Liver (tissue), 9 donors: ENCODE data around the gene ANKRD6. TPM values are rescaled to one million over a fixed set of nuclear protein-coding genes. Genes with fewer than 3 reads are reported as not detected.

Source experiments
- DNase-seq: peaks from one replicate; pipeline ENCODE4 v3.0.0-alpha.2; 2017; ENCODE audit warnings: low spot score
- H3K27ac ChIP-seq, 2 donors: one replicate each; pipeline ENCODE4 v1.7.0; 2013; ENCODE audit warnings: inconsistent platforms in 2 of 2, low read length in 2 of 2, control low read depth in 1 of 2, low read depth in 1 of 2, mild to moderate bottlenecking in 1 of 2
- H3K27me3 ChIP-seq, 4 donors: one replicate each; pipeline versions ENCODE4 v1.6.1 to v1.7.0; 2013; ENCODE audit warnings: low read length in 3 of 4, inconsistent platforms in 1 of 4, mild to moderate bottlenecking in 1 of 4, moderate library complexity in 1 of 4; ENCODE audit not compliant: control insufficient read depth in 4 of 4, insufficient read depth in 4 of 4
- H3K36me3 ChIP-seq, 4 donors: one replicate each; pipeline versions ENCODE4 v1.6.1 to v1.7.0; 2013; ENCODE audit warnings: low read length in 3 of 4, mild to moderate bottlenecking in 3 of 4, low read depth in 1 of 4, moderate library complexity in 1 of 4; ENCODE audit not compliant: control insufficient read depth in 4 of 4, insufficient read depth in 3 of 4
- H3K4me1 ChIP-seq, 4 donors: one replicate each; pipeline versions ENCODE4 v1.6.1 to v1.7.0; 2013; ENCODE audit warnings: low read length in 3 of 4, mild to moderate bottlenecking in 3 of 4, moderate library complexity in 1 of 4; ENCODE audit not compliant: control insufficient read depth in 4 of 4, insufficient read depth in 4 of 4
- H3K4me3 ChIP-seq, 3 donors: one replicate each; pipeline versions ENCODE4 v1.6.1 to v1.7.0; 2013; ENCODE audit warnings: low read length in 3 of 3, control low read depth in 1 of 3, low read depth in 1 of 3, mild to moderate bottlenecking in 1 of 3
- H3K9ac ChIP-seq, 2 donors: one replicate each; pipeline ENCODE4 v1.7.0; 2013; ENCODE audit warnings: low read length in 2 of 2, mild to moderate bottlenecking in 2 of 2, moderate library complexity in 2 of 2, control low read depth in 1 of 2, low read depth in 1 of 2
- H3K9me3 ChIP-seq, 4 donors: one replicate each; pipeline versions ENCODE4 v1.6.1 to v1.7.0; 2013; ENCODE audit warnings: low read length in 3 of 4; ENCODE audit not compliant: control insufficient read depth in 4 of 4
- EGR1 ChIP-seq, 2 donors: IDR thresholded peaks; 2 replicates each; pipeline ENCODE4 v1.6.1; 2016 to 2018; ENCODE audit warnings: antibody characterized with exemption in 2 of 2, low read depth in 2 of 2
- FOXA1 ChIP-seq: IDR thresholded peaks from 2 replicates; pipeline ENCODE4 v1.6.1; 2016; ENCODE audit warnings: antibody characterized with exemption
- FOXA2 ChIP-seq: IDR thresholded peaks from 2 replicates; pipeline ENCODE4 v1.6.1; 2016; ENCODE audit warnings: antibody characterized with exemption
- GABPA ChIP-seq, 2 donors: IDR thresholded peaks in 1 of 2; conservative IDR thresholded peaks in 1 of 2; 2 replicates each; pipeline ENCODE4 v1.6.1; 2016; ENCODE audit warnings: antibody characterized with exemption in 2 of 2, mild to moderate bottlenecking in 1 of 2, moderate library complexity in 1 of 2
- HNF4A ChIP-seq, 2 donors: conservative IDR thresholded peaks; 2 replicates each; pipeline ENCODE4 v1.6.1; 2016; ENCODE audit warnings: antibody characterized with exemption in 2 of 2, mild to moderate bottlenecking in 2 of 2
- HNF4G ChIP-seq: IDR thresholded peaks from 2 replicates; pipeline ENCODE4 v1.6.1; 2016; ENCODE audit warnings: antibody characterized with exemption
- JUND ChIP-seq, 2 donors: IDR thresholded peaks; 2 replicates each; pipeline ENCODE4 v1.6.1; 2016; ENCODE audit warnings: antibody characterized with exemption in 2 of 2
- NR2F2 ChIP-seq: IDR thresholded peaks from 2 replicates; pipeline ENCODE4 v1.6.1; 2016; ENCODE audit warnings: antibody characterized with exemption
- RAD21 ChIP-seq, 2 donors: IDR thresholded peaks; 2 replicates each; pipeline ENCODE4 v1.6.1; 2016; ENCODE audit warnings: antibody characterized with exemption in 2 of 2, mild to moderate bottlenecking in 2 of 2
- SP1 ChIP-seq: IDR thresholded peaks from 2 replicates; pipeline ENCODE4 v1.6.1; 2018; ENCODE audit warnings: antibody characterized with exemption, mild to moderate bottlenecking
- TAF1 ChIP-seq: conservative IDR thresholded peaks from 2 replicates; pipeline ENCODE4 v1.6.1; 2016; ENCODE audit warnings: antibody characterized with exemption, mild to moderate bottlenecking
- YY1 ChIP-seq: IDR thresholded peaks from 2 replicates; pipeline ENCODE4 v1.6.1; 2016; ENCODE audit warnings: antibody characterized with exemption, mild to moderate bottlenecking
- WGBS: extraction: QIAGEN DNeasy Blood & Tissue Kit; methylation state at CpG from one replicate; pipeline ENCODE4 v1.1.7; 2013; 5-methylcytosine and 5-hydroxymethylcytosine counted together
- polyA plus RNA-seq, 2 donors: library from polyadenylated mRNA; stranded (reverse) in 1 of 2; unstranded in 1 of 2; fragments of 200-250 nt in 1 of 2; fragments of >200 nt in 1 of 2; fragmentation: Nextera tagmentation in 1 of 2; extraction: Ambion mirVana in 1 of 2; gene quantifications; one replicate each; pipeline versions ENCODE4 v1.2.1 to v1.2.3, GENCODE V29; 2013 to 2015
- total RNA-seq, 2 donors: library from RNA; depleted of rRNA; stranded (reverse); fragments of >200 nt; gene quantifications; one replicate each; pipeline ENCODE4 v1.2.3, GENCODE V29; 2014
- TF ChIP-seq, protein P1 (sequence below): fragments of 150-350 bp; IDR thresholded peaks from 2 replicates; pipeline ENCODE4 v1.5.1; 2017; ENCODE audit warnings: improper control_type of control experiment, low read depth, low read length; ENCODE audit not compliant: missing input control
- TF ChIP-seq, protein P2 (sequence below): IDR thresholded peaks from 2 replicates; pipeline ENCODE4 v1.6.1; 2016; ENCODE audit warnings: antibody characterized with exemption, mild to moderate bottlenecking
- TF ChIP-seq, protein P3 (sequence below): IDR thresholded peaks from 2 replicates; pipeline ENCODE4 v1.6.1; 2016; ENCODE audit warnings: antibody characterized with exemption
- TF ChIP-seq, protein P4 (sequence below): IDR thresholded peaks from 2 replicates; pipeline ENCODE4 v1.6.1; 2016; ENCODE audit warnings: antibody characterized with exemption
- donor health status: healthy.
- donor health status: healthy.
- donor health status: healthy.
- donor health status: healthy.
- donor health status: healthy.

The ANKRD6 gene
- total and polyA plus RNA-seq, 4 donors, result 2.9 to 9.2 (median 3.8) TPM

DNA sequence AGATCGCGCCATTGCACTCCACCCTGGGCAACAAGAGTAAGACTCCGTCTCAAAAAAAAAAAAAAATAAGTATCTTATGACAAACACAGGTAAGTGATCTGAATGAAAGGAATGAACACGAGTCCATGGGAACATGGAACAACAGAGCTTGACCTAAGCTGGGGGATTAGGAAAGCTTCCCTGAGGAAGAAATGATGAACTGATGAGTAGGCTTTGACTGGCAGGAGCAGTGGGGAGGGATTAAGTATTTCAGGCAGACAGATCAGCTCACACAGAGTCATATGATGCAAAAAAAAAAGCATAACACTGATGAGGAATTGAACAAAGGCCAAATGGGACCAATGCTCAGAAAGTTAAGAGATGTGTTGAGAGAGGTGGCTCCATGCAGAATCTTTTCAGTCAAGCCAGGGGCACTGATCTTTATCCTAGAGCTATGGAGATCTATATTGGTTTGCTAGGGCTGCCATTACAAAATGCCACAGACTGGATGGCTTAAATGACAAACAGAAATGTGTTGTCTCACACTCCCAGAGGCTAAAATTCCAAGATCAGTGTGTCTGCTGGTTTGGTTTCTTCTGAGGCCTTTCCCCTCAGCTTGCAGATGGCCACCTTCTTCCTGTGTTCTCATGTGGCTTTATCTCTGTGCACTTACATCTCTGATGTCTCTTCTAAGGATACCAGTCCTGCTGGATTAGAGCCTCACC lies 85.6 kb downstream of the ANKRD6 start:
- Histone ChIP-seq H3K27me3 (no peaks in the 10 kb centered on the region), H3K9me3 (no peaks in the 10 kb centered on the region), H3K4me3 (no peak overlapping the region), H3K4me1 (no peaks in the 10 kb centered on the region), H3K36me3 (no peaks in the 10 kb centered on the region), H3K27ac (no peak overlapping the region), H3K9ac (no peak overlapping the region)
- TF ChIP-seq, protein P1, sequence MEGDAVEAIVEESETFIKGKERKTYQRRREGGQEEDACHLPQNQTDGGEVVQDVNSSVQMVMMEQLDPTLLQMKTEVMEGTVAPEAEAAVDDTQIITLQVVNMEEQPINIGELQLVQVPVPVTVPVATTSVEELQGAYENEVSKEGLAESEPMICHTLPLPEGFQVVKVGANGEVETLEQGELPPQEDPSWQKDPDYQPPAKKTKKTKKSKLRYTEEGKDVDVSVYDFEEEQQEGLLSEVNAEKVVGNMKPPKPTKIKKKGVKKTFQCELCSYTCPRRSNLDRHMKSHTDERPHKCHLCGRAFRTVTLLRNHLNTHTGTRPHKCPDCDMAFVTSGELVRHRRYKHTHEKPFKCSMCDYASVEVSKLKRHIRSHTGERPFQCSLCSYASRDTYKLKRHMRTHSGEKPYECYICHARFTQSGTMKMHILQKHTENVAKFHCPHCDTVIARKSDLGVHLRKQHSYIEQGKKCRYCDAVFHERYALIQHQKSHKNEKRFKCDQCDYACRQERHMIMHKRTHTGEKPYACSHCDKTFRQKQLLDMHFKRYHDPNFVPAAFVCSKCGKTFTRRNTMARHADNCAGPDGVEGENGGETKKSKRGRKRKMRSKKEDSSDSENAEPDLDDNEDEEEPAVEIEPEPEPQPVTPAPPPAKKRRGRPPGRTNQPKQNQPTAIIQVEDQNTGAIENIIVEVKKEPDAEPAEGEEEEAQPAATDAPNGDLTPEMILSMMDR, result no peak
- TF ChIP-seq YY1 (no peak), HNF4A (conservative IDR thresholded peaks at IDR 0.05) (no peak), TAF1 (no peak), NR2F2 (no peak), SP1 (no peak), HNF4G (no peak), FOXA2 (no peak), GABPA (IDR thresholded peaks at IDR 0.05 in 1 of 2, conservative IDR thresholded peaks at IDR 0.05 in 1 of 2) (no peak)
- TF ChIP-seq, protein P2, sequence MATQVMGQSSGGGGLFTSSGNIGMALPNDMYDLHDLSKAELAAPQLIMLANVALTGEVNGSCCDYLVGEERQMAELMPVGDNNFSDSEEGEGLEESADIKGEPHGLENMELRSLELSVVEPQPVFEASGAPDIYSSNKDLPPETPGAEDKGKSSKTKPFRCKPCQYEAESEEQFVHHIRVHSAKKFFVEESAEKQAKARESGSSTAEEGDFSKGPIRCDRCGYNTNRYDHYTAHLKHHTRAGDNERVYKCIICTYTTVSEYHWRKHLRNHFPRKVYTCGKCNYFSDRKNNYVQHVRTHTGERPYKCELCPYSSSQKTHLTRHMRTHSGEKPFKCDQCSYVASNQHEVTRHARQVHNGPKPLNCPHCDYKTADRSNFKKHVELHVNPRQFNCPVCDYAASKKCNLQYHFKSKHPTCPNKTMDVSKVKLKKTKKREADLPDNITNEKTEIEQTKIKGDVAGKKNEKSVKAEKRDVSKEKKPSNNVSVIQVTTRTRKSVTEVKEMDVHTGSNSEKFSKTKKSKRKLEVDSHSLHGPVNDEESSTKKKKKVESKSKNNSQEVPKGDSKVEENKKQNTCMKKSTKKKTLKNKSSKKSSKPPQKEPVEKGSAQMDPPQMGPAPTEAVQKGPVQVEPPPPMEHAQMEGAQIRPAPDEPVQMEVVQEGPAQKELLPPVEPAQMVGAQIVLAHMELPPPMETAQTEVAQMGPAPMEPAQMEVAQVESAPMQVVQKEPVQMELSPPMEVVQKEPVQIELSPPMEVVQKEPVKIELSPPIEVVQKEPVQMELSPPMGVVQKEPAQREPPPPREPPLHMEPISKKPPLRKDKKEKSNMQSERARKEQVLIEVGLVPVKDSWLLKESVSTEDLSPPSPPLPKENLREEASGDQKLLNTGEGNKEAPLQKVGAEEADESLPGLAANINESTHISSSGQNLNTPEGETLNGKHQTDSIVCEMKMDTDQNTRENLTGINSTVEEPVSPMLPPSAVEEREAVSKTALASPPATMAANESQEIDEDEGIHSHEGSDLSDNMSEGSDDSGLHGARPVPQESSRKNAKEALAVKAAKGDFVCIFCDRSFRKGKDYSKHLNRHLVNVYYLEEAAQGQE, result no peak
- DNase-seq, result no peak
- WGBS, result 98% methylated on average over 4 of the region's 4 CpGs

DNA sequence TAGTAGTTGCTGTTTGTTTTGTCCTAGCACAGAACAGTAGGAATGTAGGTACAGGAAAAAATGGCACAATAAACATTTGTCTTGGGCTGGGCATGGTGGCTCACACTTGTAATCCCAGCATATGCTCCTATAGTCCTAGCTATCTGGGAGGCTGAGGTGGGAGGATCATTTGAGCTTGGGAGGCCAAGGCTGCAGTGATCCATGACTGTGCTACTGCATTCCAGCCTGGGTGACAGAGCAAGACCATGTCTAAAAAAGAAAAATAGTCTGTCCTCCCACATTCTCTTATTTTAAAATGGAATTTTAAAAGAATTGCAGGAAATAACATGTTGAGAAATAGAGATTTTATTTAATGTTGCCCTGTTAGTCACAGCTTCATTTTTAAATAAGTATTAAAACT lies 87.8 kb downstream of the ANKRD6 start:
- no peak for DNase-seq

More for the DNA sequence above, 87.8 kb downstream of the ANKRD6 start:
- Histone ChIP-seq H3K27me3 (no peaks in the 10 kb centered on the region), H3K27ac (no peak overlapping the region), H3K4me1 (no peaks in the 10 kb centered on the region), H3K9ac (no peak overlapping the region), H3K36me3 (no peaks in the 10 kb centered on the region), H3K4me3 (no peak overlapping the region), H3K9me3 (peaks cover 0 to 1% (median 0%) of the 10 kb centered on the region in 4 donors)
- TF ChIP-seq GABPA (IDR thresholded peaks at IDR 0.05 in 1 of 2, conservative IDR thresholded peaks at IDR 0.05 in 1 of 2), result no peak
- TF ChIP-seq HNF4A (conservative IDR thresholded peaks at IDR 0.05), result no peak
- TF ChIP-seq, protein P3, sequence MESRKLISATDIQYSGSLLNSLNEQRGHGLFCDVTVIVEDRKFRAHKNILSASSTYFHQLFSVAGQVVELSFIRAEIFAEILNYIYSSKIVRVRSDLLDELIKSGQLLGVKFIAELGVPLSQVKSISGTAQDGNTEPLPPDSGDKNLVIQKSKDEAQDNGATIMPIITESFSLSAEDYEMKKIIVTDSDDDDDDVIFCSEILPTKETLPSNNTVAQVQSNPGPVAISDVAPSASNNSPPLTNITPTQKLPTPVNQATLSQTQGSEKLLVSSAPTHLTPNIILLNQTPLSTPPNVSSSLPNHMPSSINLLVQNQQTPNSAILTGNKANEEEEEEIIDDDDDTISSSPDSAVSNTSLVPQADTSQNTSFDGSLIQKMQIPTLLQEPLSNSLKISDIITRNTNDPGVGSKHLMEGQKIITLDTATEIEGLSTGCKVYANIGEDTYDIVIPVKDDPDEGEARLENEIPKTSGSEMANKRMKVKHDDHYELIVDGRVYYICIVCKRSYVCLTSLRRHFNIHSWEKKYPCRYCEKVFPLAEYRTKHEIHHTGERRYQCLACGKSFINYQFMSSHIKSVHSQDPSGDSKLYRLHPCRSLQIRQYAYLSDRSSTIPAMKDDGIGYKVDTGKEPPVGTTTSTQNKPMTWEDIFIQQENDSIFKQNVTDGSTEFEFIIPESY, result no peak
- TF ChIP-seq, protein P4, sequence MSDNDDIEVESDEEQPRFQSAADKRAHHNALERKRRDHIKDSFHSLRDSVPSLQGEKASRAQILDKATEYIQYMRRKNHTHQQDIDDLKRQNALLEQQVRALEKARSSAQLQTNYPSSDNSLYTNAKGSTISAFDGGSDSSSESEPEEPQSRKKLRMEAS, result no peak
- no peak for TF ChIP-seq JUND (IDR thresholded peaks at IDR 0.05)
- no peak for TF ChIP-seq RAD21 (IDR thresholded peaks at IDR 0.05)
- TF ChIP-seq FOXA1, result no peak
- TF ChIP-seq, protein P1, result no peak
- no peak for TF ChIP-seq EGR1 (IDR thresholded peaks at IDR 0.05; ENCODE audit: low read depth in 2 of 2)
- TF ChIP-seq FOXA2, result no peak
- TF ChIP-seq HNF4G, result no peak
- TF ChIP-seq, protein P2, result no peak
